GM10266 (cell line): Measurements from ENCODE around the gene GDI1.
A peak's percentile ranks its signal among the peaks of the same experiment; 100 is the strongest.

Source experiments
- DNase-seq: peaks from one replicate; pipeline ENCODE4 v3.0.0; 2012; ENCODE audit errors: extremely low spot score
- TF ChIP-seq, protein P1 (sequence below): IDR thresholded peaks from 2 replicates; pipeline ENCODE4 v1.5.1; 2012; ENCODE audit warnings: mild to moderate bottlenecking, low read depth; ENCODE audit not compliant: control insufficient read depth, insufficient read depth; ENCODE audit errors: missing control alignments

Gene GDI1

DNA sequence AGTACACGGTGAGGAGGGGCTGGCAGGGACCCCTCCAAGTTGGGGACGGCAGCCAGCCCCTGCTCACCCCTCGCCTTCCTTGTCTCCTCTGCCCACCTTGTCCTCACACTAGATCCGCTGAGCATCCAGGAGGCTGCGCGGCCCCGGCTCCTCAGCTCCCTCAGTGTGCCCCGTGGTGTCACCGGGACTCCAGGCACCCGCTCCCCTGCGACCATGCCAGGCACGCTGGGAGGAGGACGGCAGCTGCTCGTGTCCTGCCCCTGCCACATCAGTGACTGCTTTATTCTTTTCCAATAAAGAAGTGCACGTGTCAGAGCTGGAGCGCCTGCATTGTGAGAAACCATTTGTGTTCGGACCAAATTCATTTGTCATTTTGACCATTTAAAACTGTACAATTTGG is 13.4 kb downstream of the GDI1 start:
- DNase-seq, result no peak
- TF ChIP-seq, protein P1, sequence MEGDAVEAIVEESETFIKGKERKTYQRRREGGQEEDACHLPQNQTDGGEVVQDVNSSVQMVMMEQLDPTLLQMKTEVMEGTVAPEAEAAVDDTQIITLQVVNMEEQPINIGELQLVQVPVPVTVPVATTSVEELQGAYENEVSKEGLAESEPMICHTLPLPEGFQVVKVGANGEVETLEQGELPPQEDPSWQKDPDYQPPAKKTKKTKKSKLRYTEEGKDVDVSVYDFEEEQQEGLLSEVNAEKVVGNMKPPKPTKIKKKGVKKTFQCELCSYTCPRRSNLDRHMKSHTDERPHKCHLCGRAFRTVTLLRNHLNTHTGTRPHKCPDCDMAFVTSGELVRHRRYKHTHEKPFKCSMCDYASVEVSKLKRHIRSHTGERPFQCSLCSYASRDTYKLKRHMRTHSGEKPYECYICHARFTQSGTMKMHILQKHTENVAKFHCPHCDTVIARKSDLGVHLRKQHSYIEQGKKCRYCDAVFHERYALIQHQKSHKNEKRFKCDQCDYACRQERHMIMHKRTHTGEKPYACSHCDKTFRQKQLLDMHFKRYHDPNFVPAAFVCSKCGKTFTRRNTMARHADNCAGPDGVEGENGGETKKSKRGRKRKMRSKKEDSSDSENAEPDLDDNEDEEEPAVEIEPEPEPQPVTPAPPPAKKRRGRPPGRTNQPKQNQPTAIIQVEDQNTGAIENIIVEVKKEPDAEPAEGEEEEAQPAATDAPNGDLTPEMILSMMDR, result no peak

DNA sequence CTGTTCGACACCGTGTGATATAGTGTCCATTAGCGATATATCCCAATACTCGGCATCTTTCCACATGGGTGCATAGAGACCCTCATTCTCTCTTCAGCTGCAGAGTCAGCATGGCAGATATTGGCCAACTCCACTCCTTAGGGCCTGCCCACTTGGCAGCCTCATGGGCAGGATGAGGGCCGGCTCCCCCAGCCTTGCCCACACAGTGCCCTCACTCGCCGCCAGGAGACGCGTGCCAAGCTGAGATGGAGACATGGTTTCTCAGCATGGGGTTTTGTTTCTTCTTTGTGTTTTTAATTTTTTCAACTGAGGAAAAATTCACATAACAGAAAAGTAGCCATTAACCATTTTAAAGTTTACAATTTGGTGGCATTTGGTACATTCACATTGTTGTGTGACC is 15.9 kb downstream of the GDI1 start:
- TF ChIP-seq, protein P1, result no peak
- DNase-seq, result no peak

DNA sequence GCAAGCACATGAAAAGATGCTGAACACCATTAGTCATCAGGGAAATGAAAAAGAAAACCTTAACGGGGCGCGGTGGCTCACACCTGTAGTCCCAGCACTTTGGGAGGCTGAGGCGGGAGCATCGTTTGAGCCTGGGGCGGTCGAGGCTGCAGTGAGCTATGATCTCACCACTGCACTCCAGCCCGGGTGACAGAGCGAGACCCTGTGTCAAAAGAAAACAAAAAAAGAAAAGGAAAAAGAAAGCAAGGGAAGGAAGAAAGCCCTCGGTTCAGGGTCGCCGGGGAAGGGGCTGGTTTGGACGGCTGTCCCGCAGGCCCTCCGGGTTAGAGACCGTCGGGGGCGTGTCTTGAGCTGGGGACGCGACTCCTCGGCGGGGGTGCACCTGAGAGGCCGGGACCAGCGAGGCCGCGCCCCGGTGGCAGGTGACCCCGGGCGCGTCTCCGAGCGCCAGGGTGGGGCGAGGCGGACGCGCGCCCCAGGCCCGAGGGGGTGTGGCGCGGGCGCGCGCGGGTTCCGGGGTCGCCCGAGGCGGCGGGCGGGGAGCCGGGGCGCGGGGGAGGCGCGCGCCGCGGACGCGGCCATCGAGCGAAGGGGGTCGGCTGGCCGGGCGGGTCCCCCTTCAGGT is 20.6 kb downstream of the GDI1 start:
- DNase-seq, result peak; percentile 87
- TF ChIP-seq, protein P1, result no peak

DNA sequence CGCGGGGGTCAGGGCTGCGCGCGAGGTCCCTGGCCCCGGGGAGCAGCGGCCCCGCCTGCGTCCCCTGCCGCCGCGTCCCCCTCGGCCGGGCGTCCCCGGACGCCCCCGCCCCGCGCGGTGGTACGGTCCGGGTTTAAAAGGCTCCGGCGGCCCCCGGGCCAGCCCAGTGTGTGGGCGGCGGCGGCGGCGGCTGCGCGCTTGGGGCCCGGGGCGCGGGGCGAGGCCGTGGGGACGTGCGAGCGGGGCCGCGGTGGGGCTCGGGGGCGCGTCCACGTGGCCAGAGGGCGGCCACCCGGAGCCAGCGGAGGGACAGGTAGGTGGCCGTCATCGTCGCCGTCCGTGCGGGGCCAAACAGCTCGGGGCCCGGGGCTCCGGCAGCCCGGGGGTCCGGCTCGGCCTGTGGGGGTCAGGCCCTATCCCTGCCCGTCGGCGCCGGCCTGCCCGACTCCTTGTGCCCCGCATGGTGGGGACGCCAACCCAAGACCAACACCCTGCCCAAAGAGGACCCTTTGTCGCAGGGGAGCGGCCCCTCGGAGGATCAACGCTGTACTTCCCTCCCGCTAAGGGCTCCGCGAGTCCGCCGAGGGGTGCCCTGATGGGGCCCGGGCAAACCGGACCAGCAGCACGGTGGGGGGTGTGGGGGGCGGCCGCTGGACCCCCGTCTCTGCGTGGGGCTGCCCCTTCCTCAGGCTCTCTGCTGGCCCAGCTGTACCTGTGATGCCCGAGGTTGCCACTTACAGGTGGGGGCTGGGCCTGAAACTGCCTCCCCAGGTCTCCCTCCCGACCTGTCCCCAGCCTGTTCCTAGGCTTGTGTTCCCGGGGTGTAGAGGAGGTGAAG is 21.4 kb downstream of the GDI1 start, which contains the start of gene PLXNA3:
TSS of gene PLXNA3 (plus strand) at position 166 of the 838 bp plus-strand sequence. CDS start 1,903 bp downstream, outside the sequence.
- DNase-seq, result peak; percentile 84
- TF ChIP-seq, protein P1, result no peak

DNA sequence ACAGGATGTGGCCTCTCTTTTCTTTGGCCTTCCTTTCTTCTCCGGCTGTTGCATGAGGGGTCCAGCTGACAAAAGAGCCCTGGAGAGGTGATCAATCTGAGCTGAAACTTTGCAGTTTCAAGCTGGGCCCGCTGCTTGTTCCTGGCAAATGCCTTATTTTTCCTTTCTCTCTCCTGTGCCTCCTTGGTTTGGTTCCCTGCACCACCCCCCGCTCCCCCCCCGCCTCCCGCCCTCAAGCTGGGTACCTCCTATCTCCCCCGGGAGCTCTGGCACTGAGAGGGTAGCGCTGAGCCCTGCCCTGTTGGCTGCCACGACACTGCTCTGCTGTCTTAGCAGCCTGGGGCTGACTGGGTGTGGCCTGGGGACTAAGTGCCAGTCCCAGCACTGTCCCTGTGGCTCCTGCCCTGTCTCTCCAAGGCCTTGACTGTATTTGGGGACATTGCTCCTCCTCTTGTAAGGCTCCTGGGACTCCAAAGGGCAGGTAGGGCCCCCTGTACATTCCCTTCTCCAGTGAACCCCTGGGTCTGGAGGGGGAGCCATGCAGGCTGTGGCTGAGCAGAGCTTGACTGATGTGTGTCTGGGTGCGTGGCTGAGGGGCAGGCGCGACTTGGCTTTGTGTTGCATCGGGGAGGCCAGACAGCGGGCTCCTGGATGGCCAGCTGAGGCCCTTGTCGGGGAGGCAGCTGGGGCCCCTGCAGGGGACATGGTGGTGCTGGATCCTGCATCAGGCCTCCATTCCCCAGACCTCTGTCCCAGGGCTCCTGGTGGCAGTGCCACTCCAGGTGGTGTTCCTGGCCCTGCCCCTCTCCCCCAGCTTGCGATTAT is 22.2 kb downstream of the GDI1 start:
- TF ChIP-seq, protein P1, result no peak
- no peak for DNase-seq

DNA sequence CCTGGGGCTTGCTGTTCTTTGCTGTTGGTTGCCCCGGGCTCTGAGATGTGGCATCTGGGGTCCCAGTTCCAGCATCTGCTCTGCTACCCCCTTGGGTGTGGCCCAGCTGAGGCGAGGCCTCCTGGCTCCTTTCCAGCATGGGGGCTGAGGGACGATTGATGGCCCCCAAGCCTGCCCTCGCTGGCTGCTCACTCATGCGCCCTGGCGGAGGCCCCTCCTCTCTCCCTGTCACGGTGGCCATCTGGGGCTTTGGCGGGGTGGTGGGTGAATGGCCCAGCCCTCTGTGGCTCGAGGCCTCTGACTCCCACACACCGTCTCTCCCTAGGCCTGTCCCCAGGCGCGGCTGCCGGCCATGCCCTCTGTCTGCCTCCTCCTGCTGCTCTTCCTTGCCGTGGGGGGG is 22.9 kb downstream of the GDI1 start:
- no peak for DNase-seq
- TF ChIP-seq, protein P1, result no peak

DNA sequence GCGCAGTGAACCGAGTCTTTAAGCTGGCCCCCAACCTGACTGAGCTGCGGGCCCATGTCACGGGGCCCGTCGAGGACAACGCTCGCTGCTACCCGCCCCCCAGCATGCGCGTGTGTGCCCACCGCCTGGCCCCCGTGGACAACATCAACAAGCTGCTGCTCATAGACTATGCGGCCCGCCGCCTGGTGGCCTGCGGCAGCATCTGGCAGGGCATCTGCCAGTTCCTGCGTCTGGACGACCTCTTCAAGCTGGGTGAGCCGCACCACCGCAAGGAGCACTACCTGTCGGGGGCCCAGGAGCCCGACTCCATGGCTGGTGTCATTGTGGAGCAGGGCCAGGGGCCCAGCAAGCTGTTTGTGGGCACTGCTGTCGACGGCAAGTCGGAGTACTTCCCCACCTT is 23.4 kb downstream of the GDI1 start:
- TF ChIP-seq, protein P1, result no peak
- no peak for DNase-seq
